Measurements from ENCODE around the gene CACNG5. TPM values are rescaled to one million over a fixed set of nuclear protein-coding genes. Genes with fewer than 3 reads are reported as not detected.
"Not testable (repeated sequence)": the region's sequence is repeated elsewhere in the genome, so short reads cannot be mapped to it uniquely, and the experiment has no call there.

The CACNG5 gene
- total RNA-seq, 1 donor from 2014 or later, result not detected

DNA sequence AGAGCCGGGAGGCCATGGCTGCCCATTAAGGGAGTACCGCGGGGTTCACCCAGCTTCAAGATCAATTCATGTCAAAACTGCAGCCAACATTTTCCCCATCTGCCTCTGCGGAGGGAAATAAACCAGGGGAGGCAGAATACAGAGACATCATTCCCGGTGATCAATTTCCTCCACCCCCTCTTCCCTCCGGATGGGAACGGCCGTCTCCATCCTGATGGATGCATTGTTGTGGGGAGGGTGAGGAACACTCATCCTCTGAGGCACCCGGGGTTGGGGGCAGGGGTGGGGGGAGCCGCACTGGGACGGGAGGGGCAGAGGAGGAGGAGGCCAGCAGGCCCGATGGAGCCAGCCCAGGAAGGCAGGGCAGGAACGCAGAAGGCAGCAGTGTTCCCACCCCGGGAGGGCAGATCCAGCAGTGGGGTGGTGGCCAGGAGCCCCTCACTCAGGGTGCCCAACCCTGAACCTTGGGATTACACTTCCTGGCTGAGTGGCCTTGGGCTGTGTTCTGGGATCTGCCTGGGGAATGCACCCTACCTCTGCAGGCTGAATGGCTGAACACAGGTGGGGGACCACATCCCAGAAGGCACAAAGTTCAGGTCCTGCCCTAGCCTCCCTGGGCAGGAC, 14.2 kb downstream of the CACNG5 start:
- DNase-seq (ENCODE audit: low read depth in 2 of 2), result no peak

- DNase-seq (ENCODE audit: low read depth in 2 of 2), result no peak
These were observed 15.1 kb downstream of the CACNG5 start for GRCh38 chr17:66849851-66850580.

DNA sequence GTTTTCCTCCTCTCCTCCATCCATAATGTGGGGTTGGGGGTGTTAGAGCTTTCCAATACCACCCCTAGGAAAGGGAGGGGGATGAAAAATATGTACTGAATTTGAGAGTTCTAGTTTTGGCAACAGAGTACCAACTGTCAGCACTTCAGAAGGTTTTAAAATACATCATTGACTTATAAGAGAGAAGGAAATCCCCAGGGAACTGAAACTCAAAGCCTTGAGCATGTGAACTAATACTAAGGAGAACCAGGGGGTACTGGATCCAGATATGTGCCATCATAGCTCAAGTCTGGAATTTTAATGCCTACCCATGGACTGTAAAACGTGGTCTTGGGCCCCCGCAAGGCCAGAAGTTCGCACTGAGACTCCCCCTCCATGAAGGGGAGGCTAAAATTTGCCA, 15.8 kb downstream of the CACNG5 start:
- DNase-seq (ENCODE audit: low read depth in 2 of 2), result no peak

DNA sequence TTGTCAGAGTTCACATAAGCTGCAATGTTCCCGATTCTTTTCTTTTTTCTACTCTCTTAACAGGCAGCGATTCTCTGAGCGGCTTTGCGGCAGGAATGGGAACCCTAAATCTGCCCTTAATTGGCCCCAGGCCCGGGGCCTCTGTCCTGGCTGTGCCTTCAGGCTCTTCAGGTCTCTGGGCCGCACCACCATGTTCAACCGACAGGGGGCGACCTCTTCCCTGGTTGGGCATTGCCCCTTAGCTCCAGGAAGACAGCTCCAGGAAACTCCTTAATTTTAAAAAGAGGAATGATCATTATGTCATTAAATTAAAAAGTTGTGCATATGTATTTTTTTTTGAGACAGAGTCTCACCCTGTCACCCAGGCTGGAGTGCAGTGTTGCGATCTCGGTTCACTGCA, 20.3 kb downstream of the CACNG5 start:
- DNase-seq (ENCODE audit: low read depth in 2 of 2), result no peak

GRCh38 chr17:66858226-66859083, 23.5 kb downstream of the CACNG5 start:
- no peak for DNase-seq (ENCODE audit: low read depth in 2 of 2)

- no peak for DNase-seq (ENCODE audit: low read depth in 2 of 2)
These were observed 24.4 kb downstream of the CACNG5 start for GRCh38 chr17:66859353-66859752.

- DNase-seq (ENCODE audit: low read depth in 2 of 2), result no peak
These were observed 25.3 kb downstream of the CACNG5 start for GRCh38 chr17:66860204-66860603.

DNA sequence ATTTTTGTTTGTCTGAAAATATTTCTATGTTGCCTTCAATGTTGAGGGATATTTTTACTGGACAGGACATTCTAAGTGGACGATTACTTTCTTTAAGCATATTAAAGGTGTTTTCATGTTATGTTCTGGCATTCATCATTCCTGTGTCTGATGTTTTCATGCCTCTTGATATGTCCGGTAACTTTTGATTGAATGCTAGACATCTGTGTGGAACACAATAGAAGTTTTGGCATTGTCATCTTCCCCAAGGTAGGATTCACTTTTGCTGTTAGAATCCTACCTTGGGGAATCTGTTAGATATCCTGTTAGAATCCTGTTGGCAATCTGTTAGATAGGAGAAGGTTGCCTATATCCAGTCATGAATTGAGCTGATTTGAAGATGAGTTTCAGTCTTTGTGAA, 28.9 kb downstream of the CACNG5 start:
- no peak for DNase-seq (ENCODE audit: low read depth in 2 of 2)

DNA sequence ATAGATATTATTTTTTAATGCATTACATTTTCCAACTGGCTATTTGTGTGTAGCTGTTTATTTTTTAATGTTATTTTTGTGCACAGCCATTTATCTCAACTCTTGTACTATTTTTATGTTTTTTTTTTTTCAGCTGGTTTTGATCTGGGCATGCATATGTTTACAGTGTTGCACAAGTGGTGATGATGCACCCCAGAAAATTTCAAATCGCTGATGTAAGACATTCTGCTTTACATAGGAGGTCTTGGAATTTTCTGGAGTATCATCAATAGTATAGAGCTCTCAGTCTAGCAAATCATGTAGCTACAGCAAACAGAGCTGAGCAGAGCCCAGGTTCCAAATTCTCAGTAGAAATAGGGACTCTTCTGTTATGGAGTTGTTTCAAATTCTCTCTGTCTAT, 30.2 kb downstream of the CACNG5 start:
- no peak for DNase-seq (ENCODE audit: low read depth in 2 of 2)

DNA sequence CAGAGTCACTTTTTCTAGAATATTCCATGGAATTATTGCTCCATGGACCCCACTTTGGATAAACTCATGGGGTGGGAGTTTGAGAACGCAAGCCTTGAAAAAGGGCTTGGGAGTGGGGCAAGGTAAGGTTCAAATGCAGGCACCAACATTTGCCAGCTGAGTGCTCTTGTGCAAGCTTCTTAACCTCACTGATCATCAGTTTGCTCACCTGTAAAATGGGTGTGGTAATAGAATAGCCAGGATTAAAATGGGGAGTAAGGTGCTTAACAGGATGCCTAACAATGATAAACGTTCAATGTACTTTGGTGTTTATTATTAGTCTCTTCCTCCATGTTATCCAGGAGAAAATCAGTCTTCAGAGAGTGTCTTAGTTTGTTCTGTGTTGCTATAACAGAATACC, 39.0 kb downstream of the CACNG5 start:
- no peak for DNase-seq (ENCODE audit: low read depth in 2 of 2)

- no peak for DNase-seq (ENCODE audit: low read depth in 2 of 2)
These were observed 50.0 kb downstream of the CACNG5 start for GRCh38 chr17:66884931-66885330.

DNA sequence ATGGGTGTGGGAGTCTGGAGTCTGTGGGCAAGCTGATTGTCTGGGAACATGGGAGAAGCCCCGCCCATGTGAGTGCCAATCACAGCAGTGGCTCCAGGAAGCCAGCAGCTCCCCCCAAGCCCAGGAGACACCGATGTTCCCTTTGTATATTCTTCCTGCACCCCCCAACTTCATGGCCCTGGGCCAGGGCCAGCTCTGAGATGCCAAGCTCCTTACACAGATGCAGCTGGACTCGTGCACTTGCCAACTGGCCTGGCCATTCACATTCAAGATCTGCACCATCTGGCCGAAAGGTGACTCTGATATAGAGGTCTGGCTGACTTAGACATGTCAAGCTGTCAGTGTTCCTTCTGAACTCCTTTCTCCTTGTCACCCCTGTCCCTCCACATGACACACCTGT, 50.5 kb downstream of the CACNG5 start:
- DNase-seq (ENCODE audit: low read depth in 2 of 2), result no peak

DNA sequence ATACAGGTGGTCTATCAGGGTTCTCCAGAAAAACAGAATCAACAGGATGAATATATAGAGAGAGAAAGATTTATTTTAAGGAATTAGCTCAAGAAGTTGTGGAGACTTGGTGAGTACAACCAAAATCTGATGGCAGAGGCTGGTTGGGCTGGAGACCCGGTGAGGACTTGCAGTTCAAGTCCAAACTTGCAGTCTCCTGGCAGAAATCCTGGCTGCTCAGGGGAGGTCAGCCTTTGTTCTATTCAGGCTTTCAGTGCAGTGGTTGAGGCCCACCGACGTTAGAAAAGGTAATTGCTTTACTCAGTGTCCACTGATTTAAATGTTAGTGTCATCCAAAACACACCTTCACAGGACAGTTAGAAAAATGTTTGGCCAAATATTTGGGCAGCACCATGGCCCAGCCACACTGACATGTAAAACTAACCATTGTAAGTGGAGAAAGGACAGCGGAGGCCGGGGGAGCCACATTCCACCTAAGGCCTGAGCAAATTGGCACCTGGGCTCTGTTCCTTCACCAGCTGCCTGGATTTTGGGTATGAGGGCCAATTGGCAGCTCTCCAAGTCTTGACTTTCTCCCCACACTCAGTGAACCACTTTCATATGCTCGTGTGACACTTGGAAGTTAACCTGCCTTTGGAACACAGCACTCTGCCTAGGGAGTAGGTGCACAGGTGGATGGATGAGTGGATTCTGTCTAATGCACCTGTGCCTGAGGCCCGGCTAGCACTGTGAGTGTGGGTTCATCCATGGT, 54.7 kb downstream of the CACNG5 start:
- DNase-seq (ENCODE audit: low read depth in 2 of 2), result no peak

DNA sequence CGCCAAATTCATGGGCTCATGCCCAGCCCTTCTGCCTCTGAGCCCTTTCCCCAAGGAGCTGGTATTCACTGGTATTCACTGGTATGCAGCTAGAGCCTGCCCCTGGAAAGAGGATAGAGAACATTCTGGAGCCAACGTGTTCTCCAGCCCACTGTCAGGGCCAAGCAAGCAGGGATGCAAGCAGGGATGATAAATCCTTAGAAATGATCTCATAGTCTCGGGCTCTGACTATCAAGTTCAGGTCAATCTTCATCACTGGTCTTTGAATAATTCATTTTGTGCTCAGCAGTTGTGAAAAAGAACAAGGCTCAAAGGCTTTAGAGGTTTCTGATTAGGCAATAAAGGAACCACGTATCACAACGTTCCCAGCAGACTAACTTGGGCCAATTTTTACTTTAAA, 57.3 kb downstream of the CACNG5 start:
- DNase-seq (ENCODE audit: low read depth in 2 of 2), result no peak

GRCh38 chr17:66893382-66893781, 58.5 kb downstream of the CACNG5 start:
- no peak for DNase-seq (ENCODE audit: low read depth in 2 of 2)

DNA sequence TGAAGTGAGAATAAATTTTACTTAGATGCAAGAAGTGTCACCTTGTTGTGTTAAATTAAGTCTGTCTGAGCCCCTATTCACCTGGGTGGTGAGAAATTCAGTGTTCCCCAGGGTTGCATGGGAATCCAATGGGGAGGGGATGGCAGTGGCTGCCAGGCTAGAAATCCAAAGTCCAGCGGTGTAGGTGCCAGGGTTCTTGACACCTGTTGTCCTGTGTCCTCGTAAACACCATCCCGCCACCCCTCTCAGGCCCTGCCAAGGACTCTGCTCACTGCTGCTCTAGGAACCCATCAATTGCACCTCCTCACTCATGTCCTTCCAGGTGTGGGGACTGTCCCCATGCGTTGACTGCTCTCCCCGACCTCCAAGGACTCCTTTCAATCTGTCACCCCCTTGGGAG, 58.9 kb downstream of the CACNG5 start:
- DNase-seq (ENCODE audit: low read depth in 2 of 2), result no peak

- DNase-seq (ENCODE audit: low read depth in 2 of 2), result no peak
These were observed 62.2 kb downstream of the CACNG5 start for GRCh38 chr17:66897141-66897540.

DNA sequence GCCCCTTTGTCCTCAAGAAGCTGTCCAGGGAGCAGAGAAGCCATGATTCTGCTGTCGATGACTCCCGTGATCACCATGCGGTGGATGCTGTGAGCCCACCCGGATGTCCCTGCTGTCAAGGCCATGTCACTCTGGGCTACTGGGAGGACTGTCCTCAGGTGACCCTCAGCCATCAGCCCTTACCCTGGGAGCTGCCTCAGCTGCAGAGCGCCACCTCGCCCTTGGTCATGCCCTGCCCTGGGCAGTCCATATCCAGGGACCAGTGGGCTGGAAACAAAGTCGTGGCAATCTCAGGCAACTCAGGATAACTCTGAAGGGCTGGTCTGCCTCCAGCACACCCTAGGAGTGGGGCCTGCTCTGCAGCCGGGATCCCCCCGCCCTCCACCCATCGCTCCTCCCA, 63.6 kb downstream of the CACNG5 start:
- DNase-seq (ENCODE audit: low read depth in 2 of 2), result no peak

DNA sequence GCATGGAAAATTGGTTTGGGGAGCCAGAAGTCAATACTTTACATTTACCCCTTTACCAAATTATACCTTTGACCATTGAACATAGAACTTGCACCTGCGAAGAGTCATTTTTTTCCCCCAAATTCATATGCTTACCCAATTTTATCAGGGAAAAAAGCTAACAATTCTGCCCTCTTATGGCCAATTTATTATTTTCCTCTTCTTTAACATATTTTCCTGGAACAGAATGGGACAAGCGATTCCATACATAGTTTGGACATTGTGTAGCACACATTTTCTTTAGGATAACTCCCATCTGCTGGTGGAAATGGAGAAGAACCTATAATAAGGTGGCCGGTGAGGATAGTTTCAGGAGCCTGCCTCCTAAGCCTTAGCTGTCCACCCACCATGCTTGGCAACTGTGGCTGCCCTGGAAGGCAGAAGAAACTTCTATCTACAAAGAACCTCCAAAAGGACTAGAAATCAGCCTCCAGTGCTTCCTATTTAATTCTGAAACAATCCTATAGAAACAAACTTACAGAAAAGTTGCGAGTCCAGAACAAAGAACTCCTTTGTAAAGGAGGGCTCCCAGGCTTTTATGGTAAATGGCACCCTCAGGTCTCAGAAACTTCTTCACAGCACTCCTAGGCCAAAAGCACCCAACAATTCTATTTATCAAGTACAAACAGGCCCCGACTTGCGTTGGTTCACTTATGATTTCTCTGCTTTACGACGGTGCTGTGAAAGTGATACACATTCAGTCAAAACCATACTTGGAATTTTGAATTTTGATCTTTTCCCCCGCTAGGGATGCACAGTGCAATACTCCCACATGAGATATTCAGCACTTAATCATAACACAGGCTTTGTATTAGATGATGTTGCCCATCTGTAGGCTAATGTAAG, 65.5 kb downstream of the CACNG5 start:
- DNase-seq (ENCODE audit: low read depth in 2 of 2), result peak; percentile 4 to 30

- not testable (repeated sequence) for DNase-seq (ENCODE audit: low read depth in 2 of 2)
These were observed 68.4 kb downstream of the CACNG5 start for GRCh38 chr17:66903296-66903695.

- DNase-seq (ENCODE audit: low read depth in 2 of 2), result no peak
These were observed 68.9 kb downstream of the CACNG5 start for GRCh38 chr17:66903781-66904180.

Data from lung microvascular endothelial cell (primary cell).